GM21447 (cell line): ENCODE data around the gene TAMALIN.
A peak's percentile ranks its signal among the peaks of the same experiment; 100 is the strongest.

Experiments used
- ATAC-seq: cut with Tn5 transposase; IDR thresholded peaks from one replicate; pipeline ENCODE4 v1.9.1; 2021; ENCODE audit not compliant: unreplicated experiment

The TAMALIN gene

DNA sequence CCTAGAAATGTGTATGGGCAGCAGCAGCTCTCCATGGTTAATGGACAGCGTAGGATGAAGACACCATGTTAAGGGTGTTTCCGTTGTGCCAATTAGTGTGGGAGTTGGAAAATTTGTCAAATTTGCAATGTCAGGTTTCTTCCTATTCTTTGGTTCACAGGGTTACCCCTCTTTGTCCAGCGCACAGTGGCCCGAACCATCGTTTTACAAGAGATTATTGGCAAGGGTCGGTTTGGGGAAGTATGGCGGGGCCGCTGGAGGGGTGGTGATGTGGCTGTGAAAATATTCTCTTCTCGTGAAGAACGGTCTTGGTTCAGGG is 26.0 kb upstream of the TAMALIN start:
- no peak for ATAC-seq

DNA sequence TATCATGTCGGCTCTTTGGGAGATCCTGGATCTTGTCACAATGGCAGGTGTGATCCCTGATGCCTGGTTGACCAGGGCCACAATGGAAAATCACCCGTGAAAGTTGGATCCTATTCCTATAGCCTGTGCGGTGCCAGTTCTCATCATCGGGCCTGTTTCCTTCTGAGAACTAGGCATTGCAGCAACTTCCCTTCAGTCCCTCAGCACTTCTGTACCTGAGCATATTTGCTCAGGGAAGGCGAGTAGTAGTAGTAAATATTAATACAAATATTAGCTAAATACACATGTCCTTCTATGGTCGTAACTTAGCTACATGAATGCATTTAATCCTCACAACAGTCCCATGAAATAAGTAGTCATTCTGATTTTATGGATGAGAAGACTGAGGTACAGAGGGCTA is 22.1 kb upstream of the TAMALIN start:
- no peak for ATAC-seq

DNA sequence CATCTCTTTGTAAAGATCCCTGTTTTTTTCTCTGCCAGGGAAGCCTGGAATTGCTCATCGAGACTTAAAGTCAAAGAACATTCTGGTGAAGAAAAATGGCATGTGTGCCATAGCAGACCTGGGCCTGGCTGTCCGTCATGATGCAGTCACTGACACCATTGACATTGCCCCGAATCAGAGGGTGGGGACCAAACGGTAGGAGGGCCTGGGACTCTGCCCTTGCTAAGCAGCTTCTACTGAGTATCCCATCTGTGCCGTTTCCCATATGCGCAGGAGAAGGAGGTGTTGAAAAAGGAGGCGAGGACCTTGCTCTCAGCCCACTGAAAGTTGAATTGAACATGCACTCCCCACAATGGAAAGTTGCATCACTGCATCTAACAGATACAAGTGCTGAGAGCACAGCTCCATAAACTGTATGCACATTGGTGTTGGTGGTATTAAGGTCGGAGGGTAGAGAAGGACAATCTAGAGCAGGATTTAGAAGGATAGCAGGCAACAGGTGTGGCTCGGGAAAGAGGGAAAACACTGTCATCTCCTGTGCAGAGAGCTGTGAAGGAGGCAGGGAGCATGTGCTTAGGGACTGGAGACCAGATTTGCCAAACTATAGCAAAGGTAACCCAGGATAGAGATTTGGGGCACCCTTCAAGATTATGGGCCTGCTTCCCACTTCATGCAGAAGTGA is 21.5 kb upstream of the TAMALIN start:
- no peak for ATAC-seq

DNA sequence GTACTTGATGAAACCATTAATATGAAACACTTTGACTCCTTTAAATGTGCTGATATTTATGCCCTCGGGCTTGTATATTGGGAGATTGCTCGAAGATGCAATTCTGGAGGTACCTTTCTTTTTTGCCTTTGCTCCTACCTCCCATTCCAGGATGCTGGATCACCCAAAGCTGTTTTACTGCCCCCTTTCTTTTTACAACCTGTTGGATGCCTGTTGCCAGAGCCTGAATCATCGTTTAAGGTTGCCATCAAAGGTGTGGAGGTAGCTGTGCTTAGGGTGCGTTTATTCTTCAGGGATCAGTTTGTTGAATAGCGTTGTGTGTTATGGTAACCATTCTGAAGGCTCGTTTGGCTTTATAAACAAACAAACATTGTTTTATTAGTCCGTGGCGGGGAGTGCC is 19.9 kb upstream of the TAMALIN start:
- no peak for ATAC-seq

DNA sequence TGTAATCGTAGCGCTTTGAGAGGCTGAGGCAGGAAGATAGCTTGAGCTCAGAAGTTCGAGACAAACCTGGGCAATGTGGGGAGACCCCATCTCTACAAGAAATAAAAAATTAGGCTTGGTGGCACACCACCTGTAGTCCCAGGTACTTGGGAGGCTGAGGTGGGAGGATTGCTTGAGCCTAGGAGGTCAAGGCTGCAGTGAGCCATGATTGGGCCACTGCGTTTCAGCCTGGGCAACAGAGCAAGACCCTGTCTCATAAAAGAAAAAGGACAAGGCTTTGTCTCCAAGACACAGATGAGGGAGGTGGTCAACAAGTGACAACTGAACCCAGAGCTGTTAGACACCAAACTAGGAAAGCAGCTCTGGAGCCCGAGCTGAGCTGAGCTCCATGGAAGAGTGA is 14.5 kb upstream of the TAMALIN start:
- no peak for ATAC-seq

DNA sequence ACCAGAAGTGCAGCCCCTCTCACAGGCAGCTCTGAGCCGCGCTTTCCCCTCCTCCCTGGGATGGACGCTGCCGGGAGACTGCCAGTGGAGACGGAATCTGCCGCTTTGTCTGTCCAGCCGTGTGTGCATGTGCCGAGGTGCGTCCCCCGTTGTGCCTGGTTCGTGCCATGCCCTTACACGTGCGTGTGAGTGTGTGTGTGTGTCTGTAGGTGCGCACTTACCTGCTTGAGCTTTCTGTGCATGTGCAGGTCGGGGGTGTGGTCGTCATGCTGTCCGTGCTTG is 12.3 kb upstream of the TAMALIN start:
- ATAC-seq, result no peak

DNA sequence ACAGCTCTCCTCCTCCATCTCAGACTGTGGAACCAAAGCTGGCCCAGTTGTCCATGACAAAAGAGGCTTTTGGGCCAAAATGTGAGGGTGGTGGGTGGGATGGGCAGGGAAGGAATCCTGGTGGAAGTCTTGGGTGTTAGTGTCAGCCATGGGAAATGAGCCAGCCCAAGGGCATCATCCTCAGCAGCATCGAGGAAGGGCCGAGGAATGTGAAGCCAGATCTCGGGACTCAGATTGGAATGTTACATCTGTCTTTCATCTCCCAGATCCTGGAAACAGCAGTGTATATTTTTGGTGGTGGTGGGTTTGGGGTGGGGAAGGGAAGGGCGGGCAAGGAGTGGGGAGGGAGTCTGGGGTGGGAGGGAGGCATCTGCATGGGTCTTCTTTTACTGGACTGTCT is 11.8 kb upstream of the TAMALIN start:
- no peak for ATAC-seq

DNA sequence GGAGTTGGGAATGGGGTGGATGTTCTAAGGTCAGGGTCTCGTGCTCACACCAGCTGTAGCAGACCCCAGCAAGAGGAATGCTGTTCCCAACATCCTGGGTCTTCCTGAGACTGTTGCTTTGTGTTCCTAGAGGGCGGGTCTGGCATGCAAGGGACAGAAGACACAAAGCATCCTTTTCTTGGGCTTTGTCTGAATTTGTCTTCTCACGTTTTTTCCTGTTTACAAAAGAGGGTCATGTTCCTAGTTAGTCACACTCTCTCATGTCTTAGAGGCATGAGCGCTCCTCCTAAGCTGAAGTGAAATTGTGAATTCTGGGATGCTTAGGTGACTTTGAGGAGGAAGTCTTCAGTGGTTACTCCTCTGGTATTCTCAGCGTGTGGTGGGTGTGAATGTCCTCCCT is 9.6 kb upstream of the TAMALIN start:
- ATAC-seq, result no peak

DNA sequence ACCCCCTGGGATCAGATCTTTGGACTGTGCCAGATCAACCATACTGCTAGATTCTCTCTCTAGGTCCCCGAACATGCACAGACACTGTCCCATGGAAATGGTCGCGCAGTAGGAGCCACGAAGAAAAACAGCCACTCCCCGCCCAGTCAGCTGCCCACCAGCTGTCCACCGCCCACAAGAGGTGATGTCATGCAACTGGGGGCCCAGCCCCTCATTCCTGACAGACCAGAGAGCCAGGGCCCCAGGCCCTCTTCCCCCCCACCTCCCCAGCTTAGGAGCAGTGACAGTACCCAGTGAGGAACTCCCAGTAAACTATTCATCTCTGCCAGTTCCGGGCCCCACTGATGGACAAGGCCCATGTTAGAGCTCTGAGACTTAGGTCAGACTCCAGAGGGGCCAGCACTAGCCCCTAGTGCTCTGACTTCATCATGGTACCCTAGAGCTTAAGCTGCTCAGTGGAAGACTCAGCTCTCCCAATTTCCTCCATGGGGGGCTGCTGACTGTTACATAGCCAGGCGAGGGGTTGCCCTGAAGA is 3.7 kb upstream of the TAMALIN start:
- ATAC-seq, result no peak

DNA sequence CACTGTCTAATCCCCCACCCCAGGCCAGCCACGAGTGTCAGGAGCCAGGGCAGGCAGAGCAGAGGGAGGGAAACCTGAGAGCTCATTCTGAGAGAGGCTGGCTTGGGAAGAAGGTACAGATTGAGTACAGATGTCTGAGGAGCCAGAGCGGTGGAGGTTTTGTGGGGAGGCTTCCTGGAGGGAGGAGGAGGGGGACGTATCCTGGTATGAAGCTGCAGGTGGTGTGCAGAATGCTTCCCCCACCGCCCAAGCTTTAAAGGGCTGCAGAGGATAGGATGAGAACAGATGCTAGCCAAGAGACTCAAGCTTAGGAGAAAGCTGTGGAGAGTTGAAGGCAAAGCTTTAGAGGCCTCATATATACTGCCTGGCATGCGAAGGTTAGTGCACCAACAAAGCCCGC is 3.2 kb upstream of the TAMALIN start:
- ATAC-seq, result no peak

DNA sequence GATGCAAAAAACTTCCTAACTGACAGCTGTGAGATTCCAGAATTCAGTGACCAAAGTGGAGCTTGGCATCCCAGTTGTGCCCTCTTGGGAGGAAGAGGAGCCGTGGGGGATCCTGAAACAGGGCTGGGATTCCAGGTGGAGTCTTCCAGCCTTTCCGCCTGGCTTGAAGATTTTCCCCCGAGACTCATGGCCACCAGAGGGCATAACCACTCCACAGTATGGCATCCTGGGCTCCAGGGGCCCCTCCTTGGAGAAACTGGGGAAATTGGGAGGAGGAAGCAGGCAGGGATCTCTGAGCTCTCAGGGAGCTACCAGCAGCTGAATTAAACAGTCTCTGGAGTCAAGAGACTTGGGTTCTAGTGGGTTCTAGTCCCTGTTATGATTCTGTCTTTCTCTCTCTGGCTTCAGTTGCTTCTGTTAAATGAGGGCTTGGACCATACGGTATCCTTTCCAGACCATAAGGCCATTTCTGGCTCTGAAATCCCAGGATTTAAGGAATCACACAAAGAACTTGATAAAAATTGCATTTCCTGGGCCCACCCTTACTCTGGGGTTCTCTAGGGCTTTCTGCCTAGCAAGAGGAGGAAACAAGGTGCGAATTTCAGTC is 2.6 kb upstream of the TAMALIN start:
- no peak for ATAC-seq

DNA sequence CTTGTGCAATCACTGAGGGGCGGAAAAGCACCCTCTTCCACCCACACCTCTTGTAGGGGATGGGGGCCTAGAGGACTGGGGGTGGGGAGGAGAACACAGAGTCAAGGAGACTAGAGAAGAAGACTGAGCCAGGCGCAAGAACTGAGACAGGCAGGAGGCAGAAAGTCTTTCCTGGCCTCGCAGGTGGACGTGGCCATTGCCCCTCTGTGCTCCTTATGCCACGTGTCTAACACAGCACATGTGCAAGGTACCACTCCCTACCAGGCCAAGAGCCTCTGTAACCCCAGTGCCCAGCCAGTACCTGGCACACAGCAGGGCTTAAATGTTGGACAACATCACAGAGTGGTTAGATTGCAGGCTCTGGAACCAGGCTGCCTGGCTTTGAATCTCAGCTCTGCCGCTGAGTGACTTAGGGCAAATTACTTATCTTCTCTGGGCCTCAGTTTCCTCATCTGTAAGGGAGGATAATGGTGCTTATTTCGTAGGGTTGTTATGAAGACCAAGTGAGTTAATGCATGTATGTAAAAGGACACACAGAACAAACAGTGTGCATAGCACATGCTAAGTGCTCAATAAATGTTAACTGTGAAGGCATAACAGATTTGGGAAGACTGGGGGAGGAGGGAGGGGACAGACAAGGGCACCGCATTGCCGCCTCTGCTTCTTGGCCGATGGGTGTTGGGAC is 1.4 kb upstream of the TAMALIN start:
- no peak for ATAC-seq

DNA sequence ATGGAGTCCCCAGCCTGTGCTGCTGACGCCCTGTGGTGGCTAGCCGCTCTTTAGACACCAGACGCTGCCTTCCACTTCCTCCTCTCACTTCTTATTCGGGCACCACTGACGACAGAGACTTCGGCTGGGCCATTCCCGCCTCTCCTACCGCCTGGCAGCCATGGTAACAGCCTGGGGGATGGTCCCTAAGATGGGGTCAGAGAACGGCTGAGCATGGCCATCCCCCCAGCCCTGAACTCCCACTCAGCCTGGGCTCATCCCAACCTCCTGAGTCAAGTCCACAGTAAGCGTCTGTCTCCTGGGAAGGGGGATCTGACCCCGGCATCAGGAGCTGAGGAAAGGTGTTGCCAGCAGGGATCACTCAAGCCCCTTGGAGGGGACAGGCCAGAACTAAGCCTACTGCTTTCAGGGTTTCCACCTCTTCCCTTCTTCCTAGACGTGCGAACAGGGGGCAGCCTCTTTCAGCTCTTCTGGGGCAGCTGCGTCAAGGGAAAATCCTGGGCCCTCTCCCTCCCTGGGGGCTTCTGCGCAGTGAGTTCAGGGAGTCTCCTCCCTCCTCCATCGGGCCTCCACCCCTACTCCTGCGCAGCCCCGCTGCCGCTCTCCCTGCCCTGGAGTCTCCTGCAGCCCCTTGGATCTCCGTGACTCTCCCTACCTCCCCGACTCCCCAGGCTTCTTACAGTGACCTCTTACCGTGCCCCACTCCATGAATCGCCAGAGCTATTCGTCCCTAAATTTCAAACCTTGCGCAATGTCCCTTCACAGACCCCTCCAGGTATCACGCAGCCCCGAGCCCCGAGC is 643 bp upstream of the TAMALIN start:
- ATAC-seq, result peak; percentile 70

DNA sequence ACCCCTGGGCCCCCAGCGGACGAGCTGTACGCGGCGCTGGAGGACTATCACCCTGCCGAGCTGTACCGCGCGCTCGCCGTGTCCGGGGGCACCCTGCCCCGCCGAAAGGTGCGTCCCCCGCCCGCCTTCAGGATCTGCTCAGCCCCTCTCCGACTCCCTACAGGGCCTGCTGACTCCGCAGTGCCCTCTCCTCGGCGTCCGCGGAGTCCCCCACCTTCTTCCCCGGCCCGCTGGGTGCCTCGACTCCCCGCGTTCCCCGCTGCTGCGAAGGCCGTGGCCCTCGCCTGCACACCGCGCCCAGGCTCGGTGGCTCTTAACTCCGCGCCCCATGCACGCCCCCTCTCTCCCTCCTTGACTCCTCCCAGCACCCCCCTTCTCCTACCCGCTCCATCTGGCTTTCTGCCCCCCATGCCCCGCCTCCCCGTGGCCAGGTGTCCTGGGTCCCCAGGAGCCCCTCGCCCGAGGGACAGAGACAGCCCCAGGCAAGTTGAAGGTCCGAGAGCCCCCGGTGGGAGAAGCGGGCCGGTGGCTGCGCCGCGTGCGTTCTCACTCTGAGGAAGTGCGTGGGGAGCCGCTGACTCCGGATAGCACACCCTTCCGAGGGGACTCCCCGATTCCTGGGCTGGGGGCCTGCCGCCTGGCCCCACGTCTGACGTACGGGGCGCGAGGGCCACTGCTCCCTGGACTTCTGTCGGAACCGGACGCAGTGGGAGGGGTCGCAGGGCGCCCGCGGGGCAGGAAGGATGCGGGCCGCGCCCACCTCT is 594 bp downstream of the TAMALIN start:
- no peak for ATAC-seq

DNA sequence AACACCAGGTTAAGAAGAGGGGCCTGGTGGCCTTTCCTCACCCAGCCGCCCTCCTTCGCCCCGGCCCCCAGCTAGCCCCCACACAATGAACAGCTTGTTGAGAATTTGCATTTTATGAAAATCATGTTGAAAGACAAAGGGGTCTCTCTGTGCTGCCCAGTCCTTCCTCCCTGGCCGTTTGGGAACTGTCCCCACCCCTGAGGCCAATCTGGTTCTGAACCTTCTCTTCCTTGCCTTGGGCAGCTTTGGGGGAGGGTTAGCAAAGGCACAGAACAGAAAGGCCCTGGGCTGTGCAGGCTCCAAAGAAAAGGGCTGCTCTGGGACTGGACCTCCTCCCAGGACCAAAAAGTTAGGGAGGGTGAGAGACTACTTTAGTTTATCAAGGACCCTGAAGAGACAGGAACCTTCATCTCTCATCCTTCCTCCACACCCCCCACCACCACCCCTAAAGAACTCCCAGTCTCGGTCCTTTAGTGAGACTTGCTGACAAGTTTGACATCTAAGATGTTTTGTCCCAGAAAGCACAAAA is 1.3 kb downstream of the TAMALIN start:
- ATAC-seq, result no peak

DNA sequence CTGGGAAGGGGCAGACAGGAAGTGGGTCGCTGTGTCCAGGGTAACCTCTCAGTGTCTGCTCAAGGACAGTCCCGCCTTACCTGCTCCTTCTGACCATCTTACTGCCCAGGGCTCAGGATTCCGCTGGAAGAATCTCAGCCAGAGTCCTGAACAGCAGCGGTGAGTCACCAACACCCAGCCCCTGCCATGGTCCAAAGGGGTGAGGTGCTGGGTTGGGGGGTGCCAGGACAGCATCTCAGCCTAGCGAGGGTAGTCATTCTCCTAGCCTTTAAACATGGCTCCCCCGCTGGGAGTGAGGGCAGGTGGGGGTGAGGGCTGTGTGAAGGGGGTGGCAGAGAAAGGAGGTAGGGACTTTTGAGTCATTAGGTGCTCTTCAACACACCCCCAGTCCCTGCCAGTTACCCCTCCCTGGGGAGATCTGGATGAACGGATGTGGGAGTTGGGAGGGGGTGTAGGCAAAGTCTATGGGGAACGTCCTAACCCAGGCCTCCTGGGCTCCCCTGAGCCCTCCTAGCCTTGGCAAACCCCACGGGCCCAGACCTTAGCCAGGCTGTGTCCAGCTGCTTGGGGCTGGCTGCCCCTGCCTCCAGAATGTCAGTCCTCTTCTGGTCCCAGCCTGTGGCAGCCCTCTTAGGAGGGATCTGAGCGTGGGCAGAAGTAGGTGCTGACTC is 2.5 kb downstream of the TAMALIN start:
- ATAC-seq, result no peak

DNA sequence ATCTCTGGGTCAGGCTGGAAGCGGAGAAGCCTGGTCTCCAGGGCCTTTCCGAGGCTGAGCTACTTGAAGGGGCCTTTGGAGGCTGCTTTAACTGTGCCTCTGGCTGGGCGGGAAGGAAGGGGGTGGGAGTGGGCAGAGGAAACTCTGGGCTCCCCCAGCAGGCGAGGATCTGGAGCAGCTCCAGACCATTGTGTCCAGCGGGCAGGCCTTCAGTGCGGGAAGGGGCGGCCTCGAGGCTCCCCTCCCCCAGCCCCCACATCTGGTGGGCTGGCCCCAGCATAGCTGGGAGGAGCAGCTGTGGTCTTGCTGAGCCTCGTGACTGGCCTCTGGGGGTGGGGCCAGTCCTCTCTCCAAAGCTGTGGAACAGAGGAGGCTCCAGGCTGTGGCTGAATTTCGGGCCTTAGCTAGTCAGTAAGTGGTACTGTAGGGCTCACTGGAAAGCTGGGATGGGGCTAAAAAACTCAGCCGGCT is 3.4 kb downstream of the TAMALIN start:
- ATAC-seq, result no peak

DNA sequence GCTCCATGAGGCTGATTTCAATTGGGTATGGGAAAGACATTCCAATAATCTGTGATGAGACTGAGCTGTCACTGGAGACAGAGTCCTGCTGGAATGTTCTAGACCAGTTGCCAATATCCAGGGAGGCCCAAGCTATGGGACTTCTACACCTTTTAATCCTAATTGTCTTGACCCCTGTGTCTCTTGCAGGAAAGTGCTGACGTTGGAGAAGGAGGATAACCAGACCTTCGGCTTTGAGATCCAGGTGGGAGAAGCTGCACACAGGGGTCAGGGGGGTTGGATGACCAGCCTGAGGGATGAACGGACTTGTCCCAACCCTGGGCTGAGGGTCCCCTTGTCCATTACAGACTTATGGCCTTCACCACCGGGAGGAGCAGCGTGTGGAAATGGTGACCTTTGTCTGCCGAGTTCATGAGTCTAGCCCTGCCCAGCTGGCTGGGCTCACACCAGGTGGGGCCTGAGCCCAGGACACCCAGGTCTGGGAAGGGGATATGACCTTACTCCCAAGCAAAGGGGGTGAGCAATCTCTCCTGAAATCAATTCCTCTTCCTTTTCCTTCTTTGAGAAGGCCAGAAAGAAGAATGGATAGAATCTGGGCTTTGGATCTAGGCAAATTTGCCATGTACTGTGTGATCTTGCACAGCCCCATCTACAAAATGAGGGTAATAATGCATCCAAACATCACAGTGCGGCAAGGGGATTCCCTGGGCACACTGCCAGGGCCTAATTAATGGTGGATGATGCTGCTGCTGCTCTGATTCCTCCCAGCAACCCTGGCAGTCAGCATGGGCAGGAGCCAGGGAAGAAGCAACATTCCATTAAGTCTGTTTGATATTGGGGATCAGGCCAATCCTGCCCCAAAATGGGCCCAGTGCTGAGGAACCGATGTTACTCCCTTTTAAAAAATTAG is 4.2 kb downstream of the TAMALIN start:
- no peak for ATAC-seq

DNA sequence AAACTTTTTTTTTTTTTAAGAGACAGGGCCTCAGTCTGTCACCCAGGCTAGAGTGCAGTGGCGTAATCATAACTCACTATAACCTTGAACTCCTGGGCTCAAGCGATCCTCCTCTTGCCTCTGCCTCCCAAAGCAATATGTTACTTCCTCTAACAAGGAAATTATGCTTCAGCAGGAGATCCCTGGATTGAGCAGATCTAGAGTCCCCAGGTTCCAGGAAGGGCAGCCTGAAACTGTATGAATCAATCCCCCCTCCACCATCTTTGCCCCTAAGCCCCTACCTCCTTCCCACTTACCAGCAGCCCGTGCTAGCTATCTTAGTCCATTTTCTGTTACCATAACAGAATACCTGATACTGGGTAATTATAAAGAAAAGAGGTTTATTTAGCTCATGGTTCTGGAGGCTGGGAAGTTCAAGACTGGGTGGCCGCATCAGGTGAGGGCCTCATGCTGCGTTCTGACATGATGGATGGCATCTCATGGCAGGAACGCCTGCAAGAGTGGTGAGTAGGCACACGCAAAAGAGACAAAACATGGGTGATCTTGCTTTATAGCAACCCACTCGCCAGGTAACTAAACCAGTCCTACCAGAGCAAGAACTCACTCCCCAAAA is 5.0 kb downstream of the TAMALIN start:
- ATAC-seq, result no peak
